ENCODE data around the gene GRK5. TPM values are rescaled to one million over a fixed set of nuclear protein-coding genes. Genes with fewer than 3 reads are reported as not detected.

GRK5 gene
- total and polyA plus RNA-seq, 9 donors, result 18.1 to 29.2 (median 23.8) TPM

DNA sequence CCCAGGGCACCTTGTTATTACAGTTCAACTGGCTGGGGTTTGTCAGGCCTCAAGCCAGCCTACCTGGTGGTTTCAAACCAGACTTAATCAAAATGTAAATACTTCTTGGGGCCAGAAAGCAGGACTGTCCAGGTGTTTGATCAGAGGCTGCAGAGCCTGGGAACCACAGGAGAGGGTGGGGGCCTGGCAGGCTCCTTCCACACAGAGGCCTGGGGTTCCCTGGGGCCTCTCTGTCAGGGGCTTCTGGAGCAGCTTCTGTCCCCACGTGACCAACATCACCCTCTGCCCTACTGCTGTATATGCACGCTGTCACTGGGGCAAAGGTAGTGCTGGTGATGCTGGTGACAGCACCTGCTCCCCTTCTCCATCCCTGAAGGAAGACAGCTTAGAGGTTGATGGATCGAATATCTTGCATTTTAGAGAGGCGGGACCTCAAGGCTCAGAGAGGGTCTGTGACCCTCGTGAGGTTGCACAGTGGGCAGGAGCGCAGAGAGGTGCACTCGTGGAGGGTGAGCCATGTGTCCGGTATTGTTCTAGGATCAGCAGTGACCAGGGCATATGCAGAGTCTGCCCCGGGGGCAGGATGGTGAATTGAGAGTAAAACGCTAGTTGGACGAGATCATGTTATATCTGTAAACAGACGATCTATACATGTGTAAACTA lies 95.4 kb downstream of the GRK5 start:
- no peak overlapping the region for H3K4me3 ChIP-seq (ENCODE audit: low read length)
- peaks cover 28% of the 10 kb centered on the region for H3K4me1 ChIP-seq (ENCODE audit: control insufficient read depth, insufficient read depth, low read length)
- H3K27ac ChIP-seq (ENCODE audit: low read length), result no peak overlapping the region
- H3K9me3 ChIP-seq (replicated peaks; ENCODE audit: control insufficient read depth, low read depth, low read length), result no peaks in the 10 kb centered on the region
- no peaks in the 10 kb centered on the region for H3K36me3 ChIP-seq (ENCODE audit: control insufficient read depth, insufficient read depth, low read length)
- H3K27me3 ChIP-seq (ENCODE audit: control insufficient read depth, insufficient read depth, low read length), result no peaks in the 10 kb centered on the region
- DNase-seq, result no peak
- 86% methylated on average over 11 of the region's 12 CpGs for WGBS (ENCODE audit: insufficient coverage)

DNA sequence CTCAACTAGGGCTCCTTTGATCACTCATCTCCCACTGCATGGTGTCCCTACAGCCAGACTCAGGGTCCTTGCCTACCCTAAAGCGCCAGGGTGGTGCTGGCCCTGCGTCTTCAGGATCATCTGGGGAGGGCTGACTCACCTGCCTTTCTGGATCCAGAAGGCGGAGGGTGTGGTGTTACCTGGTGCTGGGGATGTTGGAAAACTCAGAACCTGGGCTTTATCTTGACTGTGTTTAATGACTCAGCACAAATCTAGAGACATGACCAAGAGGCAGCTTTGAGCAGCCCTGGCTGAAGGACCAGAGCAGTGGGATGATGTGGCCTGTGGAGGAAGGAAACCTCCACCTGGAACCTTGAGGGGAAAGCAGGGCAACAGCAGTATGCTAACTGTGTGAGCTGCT lies 96.5 kb downstream of the GRK5 start:
- Histone ChIP-seq H3K4me1 (ENCODE audit: control insufficient read depth, insufficient read depth, low read length) (peaks cover 28% of the 10 kb centered on the region), H3K9me3 (replicated peaks; ENCODE audit: control insufficient read depth, low read depth, low read length) (no peaks in the 10 kb centered on the region), H3K36me3 (ENCODE audit: control insufficient read depth, insufficient read depth, low read length) (no peaks in the 10 kb centered on the region), H3K27ac (ENCODE audit: low read length) (no peak overlapping the region), H3K4me3 (ENCODE audit: low read length) (no peak overlapping the region), H3K27me3 (ENCODE audit: control insufficient read depth, insufficient read depth, low read length) (no peaks in the 10 kb centered on the region)
- WGBS (ENCODE audit: insufficient coverage), result 92% methylated on average over 2 of the region's 3 CpGs
- no peak for DNase-seq

DNA sequence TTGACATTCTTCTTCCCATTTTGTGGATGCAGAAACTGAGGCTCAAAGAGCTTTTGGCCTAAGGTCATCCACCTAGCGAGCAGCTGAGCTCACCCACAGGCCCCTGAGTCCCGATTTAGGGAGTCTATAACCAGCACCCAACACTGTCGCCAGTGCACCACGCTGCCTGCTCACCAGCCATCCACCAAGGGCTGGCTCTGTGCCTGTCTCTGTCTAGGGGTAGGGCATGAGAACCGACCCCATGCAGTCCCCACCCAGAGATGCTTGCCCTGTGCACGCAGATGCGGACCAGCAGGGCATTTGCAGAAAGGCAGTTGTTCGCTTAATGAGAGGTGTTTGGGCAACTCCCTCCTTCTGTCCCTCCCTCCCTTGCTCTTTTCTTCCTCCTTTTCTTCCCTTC lies 97.2 kb downstream of the GRK5 start:
- WGBS (ENCODE audit: insufficient coverage), result 92% methylated on average over 8 of the region's 8 CpGs
- no peaks in the 10 kb centered on the region for H3K27me3 ChIP-seq (ENCODE audit: control insufficient read depth, insufficient read depth, low read length)
- H3K4me1 ChIP-seq (ENCODE audit: control insufficient read depth, insufficient read depth, low read length), result peaks cover 32% of the 10 kb centered on the region
- H3K4me3 ChIP-seq (ENCODE audit: low read length), result no peak overlapping the region
- H3K27ac ChIP-seq (ENCODE audit: low read length), result no peak overlapping the region
- no peaks in the 10 kb centered on the region for H3K36me3 ChIP-seq (ENCODE audit: control insufficient read depth, insufficient read depth, low read length)
- DNase-seq, result no peak
- H3K9me3 ChIP-seq (replicated peaks; ENCODE audit: control insufficient read depth, low read depth, low read length), result no peaks in the 10 kb centered on the region

DNA sequence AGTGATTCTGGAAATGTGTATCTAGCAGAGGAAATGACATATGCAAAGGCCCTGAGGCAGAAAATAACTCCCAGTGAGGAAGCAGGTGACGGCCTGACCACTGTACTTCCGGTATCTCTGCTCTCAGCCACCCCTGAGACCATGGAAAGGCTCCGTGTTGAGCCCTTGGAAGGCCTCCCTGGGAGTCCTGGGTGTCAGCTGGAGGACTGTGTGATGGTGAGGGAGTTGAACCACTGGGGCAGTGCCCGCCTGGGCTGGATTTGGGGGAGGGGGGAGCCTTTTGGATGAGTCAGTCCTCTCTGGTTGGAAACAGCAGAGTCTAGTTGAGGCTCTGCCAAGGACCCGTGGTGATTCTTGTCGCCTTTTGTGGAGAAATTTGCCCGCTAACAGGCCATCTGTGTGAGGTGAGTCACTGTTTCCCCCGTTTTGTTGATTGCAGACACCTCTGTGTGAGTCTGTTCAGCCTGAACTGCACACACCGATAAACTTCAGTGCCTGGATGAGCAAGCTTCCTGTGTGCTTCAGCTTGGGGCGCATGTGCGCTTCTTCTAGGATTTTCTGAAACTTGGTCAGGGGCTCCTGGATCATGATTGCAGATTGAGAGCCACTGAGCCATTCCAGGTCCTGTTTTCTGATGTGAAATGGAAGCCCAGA lies 98.6 kb downstream of the GRK5 start:
- WGBS (ENCODE audit: insufficient coverage), result 36% methylated on average over 10 of the region's 11 CpGs

DNA sequence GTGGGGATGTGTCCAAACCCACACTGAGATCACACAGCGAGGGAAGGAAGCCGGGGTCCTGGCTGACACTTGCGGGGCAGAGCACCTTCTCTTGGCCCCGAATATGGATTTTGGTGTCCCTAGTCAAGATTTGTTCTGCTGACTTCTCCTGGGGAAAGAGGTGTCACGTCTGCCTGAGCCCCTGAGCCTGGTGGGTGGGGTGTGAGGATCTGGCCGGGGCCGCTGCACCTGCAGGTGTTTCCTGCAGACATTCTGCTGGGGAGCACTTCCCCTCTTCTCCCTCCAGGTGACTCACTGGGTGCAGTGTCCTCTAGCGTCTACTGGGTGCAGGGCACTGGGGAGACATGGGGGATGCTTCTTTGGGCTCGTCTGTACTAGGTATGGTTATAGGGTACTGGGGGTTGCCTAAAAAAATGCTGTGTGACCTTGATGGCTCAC lies 99.2 kb downstream of the GRK5 start:
- 23% methylated on average over 6 of the region's 9 CpGs for WGBS (ENCODE audit: insufficient coverage)
- Histone ChIP-seq H3K27me3 (ENCODE audit: control insufficient read depth, insufficient read depth, low read length) (no peaks in the 10 kb centered on the region), H3K4me3 (ENCODE audit: low read length) (no peak overlapping the region), H3K36me3 (ENCODE audit: control insufficient read depth, insufficient read depth, low read length) (no peaks in the 10 kb centered on the region), H3K4me1 (ENCODE audit: control insufficient read depth, insufficient read depth, low read length) (peaks cover 31% of the 10 kb centered on the region), H3K27ac (ENCODE audit: low read length) (peak overlapping the region; percentile 53), H3K9me3 (replicated peaks; ENCODE audit: control insufficient read depth, low read depth, low read length) (no peaks in the 10 kb centered on the region)
- DNase-seq, result peak; percentile 30

More for the DNA sequence above, 98.6 kb downstream of the GRK5 start:
- Histone ChIP-seq H3K27me3 (ENCODE audit: control insufficient read depth, insufficient read depth, low read length) (no peaks in the 10 kb centered on the region), H3K4me3 (ENCODE audit: low read length) (no peak overlapping the region), H3K9me3 (replicated peaks; ENCODE audit: control insufficient read depth, low read depth, low read length) (no peaks in the 10 kb centered on the region), H3K27ac (ENCODE audit: low read length) (peak overlapping the region; percentile 67), H3K36me3 (ENCODE audit: control insufficient read depth, insufficient read depth, low read length) (no peaks in the 10 kb centered on the region), H3K4me1 (ENCODE audit: control insufficient read depth, insufficient read depth, low read length) (peaks cover 35% of the 10 kb centered on the region)
- DNase-seq, result peak; percentile 80

DNA sequence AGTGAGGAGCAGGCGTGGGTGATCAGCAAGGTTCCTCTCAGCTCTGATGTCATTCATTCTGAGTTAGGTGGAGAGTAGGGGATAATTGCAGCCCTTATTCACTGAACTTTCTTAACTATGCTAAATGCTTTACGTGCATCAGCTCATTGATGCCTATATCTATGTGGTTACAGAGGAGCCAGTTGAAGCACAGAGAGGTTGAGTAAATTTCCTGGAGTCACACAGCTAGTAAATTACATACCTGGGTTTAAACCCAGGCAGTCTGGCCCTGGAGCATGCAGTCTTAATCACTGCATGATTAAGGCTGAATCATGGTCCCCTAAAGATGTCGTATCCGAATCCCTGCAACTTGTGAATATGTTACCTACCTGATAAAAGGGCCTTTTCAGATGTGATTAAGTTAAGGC lies 99.6 kb downstream of the GRK5 start:
- Histone ChIP-seq H3K9me3 (replicated peaks; ENCODE audit: control insufficient read depth, low read depth, low read length) (no peaks in the 10 kb centered on the region), H3K36me3 (ENCODE audit: control insufficient read depth, insufficient read depth, low read length) (no peaks in the 10 kb centered on the region), H3K27ac (ENCODE audit: low read length) (no peak overlapping the region), H3K4me3 (ENCODE audit: low read length) (no peak overlapping the region), H3K4me1 (ENCODE audit: control insufficient read depth, insufficient read depth, low read length) (peaks cover 27% of the 10 kb centered on the region), H3K27me3 (ENCODE audit: control insufficient read depth, insufficient read depth, low read length) (no peaks in the 10 kb centered on the region)
- 100% methylated on average over 2 of the region's 4 CpGs for WGBS (ENCODE audit: insufficient coverage)
- DNase-seq, result no peak

DNA sequence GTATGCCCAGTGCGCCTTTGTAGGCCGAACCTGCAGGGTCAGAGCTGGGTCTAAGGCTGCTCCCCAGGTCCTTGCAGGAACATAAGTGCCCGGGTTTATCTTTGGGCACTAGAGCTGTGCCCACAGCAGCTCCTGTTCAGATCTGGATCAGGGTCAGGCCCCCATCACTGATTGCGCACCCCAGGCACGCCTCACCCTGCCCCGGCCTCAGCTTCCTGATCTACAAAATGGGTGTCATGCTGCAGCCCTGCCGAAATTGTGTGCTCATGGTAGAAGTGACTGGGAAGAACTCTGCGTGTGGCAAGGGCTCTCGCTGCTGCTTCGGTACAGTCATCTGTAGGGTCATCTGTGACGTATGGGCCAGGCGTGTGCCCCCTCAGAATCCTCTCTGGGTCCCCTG lies 100.7 kb downstream of the GRK5 start:
- H3K27ac ChIP-seq (ENCODE audit: low read length), result no peak overlapping the region
- WGBS (ENCODE audit: insufficient coverage), result 95% methylated on average over 9 of the region's 12 CpGs

DNA sequence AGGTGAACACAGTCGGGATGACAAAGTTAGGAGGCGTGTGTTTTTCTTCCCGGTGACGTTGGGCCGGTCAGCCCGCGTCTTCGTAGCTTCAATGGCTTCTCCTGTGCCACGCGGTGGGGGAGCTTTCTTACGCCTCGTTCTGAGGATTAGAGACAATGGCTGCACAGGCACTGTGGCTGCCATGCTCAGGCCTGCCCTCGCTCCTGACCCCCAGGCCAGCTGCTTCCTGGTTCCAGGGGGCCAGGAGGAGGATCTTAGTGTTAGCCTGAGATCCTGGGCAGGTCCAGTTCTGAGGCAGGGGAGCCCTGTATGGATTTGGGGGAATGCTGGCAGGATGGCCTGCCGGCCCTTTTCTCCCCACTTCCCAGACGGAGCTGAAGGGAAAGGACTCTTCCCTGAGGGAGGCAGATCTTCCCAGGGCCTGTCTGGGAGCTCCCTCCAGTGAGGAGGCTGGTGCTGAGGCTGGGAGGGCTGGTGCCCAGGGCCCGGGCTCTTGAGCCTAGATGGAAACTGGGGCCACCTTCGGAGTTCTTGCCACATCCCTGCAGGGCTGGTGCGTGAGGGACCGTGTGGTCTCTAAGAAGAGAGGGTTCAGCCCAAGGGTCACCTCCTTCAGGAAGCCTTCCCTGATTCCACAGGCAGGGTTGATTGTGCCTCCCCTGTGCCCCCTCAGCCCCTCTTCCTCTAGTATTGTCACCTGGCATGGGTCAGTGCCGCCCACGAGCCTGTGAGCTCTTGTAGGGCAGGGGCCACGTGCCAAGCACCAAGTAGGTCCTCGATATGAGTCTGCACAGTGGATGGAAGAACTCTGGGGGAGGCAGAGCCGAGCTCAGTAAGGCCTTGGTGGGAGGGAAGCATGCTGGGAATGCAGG lies 101.4 kb downstream of the GRK5 start:
- no peaks in the 10 kb centered on the region for H3K27me3 ChIP-seq (ENCODE audit: control insufficient read depth, insufficient read depth, low read length)
- DNase-seq, result no peak

More for the DNA sequence above, 100.7 kb downstream of the GRK5 start:
- no peaks in the 10 kb centered on the region for H3K9me3 ChIP-seq (replicated peaks; ENCODE audit: control insufficient read depth, low read depth, low read length)
- DNase-seq, result no peak
- no peak overlapping the region for H3K4me3 ChIP-seq (ENCODE audit: low read length)
- no peaks in the 10 kb centered on the region for H3K36me3 ChIP-seq (ENCODE audit: control insufficient read depth, insufficient read depth, low read length)
- peaks cover 27% of the 10 kb centered on the region for H3K4me1 ChIP-seq (ENCODE audit: control insufficient read depth, insufficient read depth, low read length)
- H3K27me3 ChIP-seq (ENCODE audit: control insufficient read depth, insufficient read depth, low read length), result no peaks in the 10 kb centered on the region

DNA sequence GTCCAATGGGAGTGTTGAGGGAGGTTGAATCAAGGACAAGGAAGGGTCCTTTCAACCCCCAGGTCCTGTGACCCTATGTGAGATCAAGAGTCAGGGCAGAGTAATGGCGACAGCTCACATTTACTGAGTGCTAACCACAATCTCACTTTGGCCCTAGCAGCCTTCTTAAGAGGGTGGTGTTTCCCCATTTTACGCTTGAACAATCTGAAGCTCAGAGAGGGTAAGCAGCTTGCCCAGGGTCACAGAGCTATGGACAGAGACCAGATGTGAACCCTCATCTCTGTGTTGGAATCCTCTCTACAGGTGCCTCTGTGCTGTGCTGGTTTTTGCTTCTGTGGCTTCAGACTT lies 102.0 kb downstream of the GRK5 start:
- Histone ChIP-seq H3K4me1 (ENCODE audit: control insufficient read depth, insufficient read depth, low read length) (peaks cover 37% of the 10 kb centered on the region), H3K4me3 (ENCODE audit: low read length) (no peak overlapping the region), H3K36me3 (ENCODE audit: control insufficient read depth, insufficient read depth, low read length) (no peaks in the 10 kb centered on the region), H3K27ac (ENCODE audit: low read length) (no peak overlapping the region), H3K27me3 (ENCODE audit: control insufficient read depth, insufficient read depth, low read length) (no peaks in the 10 kb centered on the region), H3K9me3 (replicated peaks; ENCODE audit: control insufficient read depth, low read depth, low read length) (no peaks in the 10 kb centered on the region)
- 100% methylated on average over 1 of the region's 2 CpGs for WGBS (ENCODE audit: insufficient coverage)
- no peak for DNase-seq

More for the DNA sequence above, 101.4 kb downstream of the GRK5 start:
- Histone ChIP-seq H3K36me3 (ENCODE audit: control insufficient read depth, insufficient read depth, low read length) (no peaks in the 10 kb centered on the region), H3K27ac (ENCODE audit: low read length) (no peak overlapping the region), H3K4me3 (ENCODE audit: low read length) (no peak overlapping the region), H3K4me1 (ENCODE audit: control insufficient read depth, insufficient read depth, low read length) (peaks cover 32% of the 10 kb centered on the region), H3K9me3 (replicated peaks; ENCODE audit: control insufficient read depth, low read depth, low read length) (no peaks in the 10 kb centered on the region)
- WGBS (ENCODE audit: insufficient coverage), result 75% methylated on average over 21 of the region's 24 CpGs

DNA sequence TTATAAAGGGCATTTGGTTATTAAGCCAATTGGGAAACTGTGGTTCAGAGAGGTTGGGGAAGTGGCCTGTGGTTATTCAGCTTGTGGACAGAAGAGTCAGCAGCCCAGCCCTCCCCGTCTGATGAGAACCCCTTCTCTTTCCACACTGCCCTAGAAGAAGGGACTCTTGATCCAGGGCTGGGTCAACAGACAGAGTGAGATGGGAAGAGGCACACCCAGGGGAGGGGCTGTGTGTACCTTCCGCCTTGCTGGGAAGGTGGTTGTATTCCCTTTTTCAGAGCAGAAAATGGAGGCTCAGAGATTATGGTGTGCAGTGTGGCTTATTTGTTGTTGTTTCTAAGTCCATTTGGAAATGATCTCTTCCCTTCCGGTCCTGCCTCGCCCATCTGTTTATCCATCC lies 103.4 kb downstream of the GRK5 start:
- WGBS (ENCODE audit: insufficient coverage), result 83% methylated on average over 1 of the region's 4 CpGs
- peaks cover 43% of the 10 kb centered on the region for H3K4me1 ChIP-seq (ENCODE audit: control insufficient read depth, insufficient read depth, low read length)

More for the DNA sequence above, 103.4 kb downstream of the GRK5 start:
- DNase-seq, result no peak
- Histone ChIP-seq H3K27me3 (ENCODE audit: control insufficient read depth, insufficient read depth, low read length) (no peaks in the 10 kb centered on the region), H3K27ac (ENCODE audit: low read length) (no peak overlapping the region), H3K4me3 (ENCODE audit: low read length) (no peak overlapping the region), H3K36me3 (ENCODE audit: control insufficient read depth, insufficient read depth, low read length) (no peaks in the 10 kb centered on the region), H3K9me3 (replicated peaks; ENCODE audit: control insufficient read depth, low read depth, low read length) (no peaks in the 10 kb centered on the region)

Measured in muscle of leg (tissue), 11 donors.